Activated naive CD4-positive, alpha-beta T cell treated with anti-CD3 and anti-CD28 coated beads, Interleukin-2, amount 50 U/mL, for 16 hours (primary cell): Measurements from ENCODE around the gene GPC2.
"Not testable (repeated sequence)": the region's sequence is repeated elsewhere in the genome, so short reads cannot be mapped to it uniquely, and the experiment has no call there.

Experiments
- DNase-seq: peaks from one replicate; pipeline ENCODE4 v3.0.0-alpha.2; 2020

GPC2 gene

GRCh38 chr7:100177045-100178001 lies at the start of gene GPC2, which contains the start of gene STAG3:
TSS of gene GPC2 (minus strand) at chr7:100177381. CDS start at chr7:100177199, 182 bp downstream.
TSS of gene STAG3 (plus strand) at chr7:100177918. CDS start at chr7:100180557, 2,639 bp downstream.
- peak; percentile 98 for DNase-seq

- DNase-seq: not testable (repeated sequence)
These were observed 47.7 kb upstream of the GPC2 start for GRCh38 chr7:100224891-100225290.

GRCh38 chr7:100223376-100223927 lies 46.3 kb upstream of the GPC2 start:
- DNase-seq: not testable (repeated sequence)

GRCh38 chr7:100222445-100223132 lies 45.4 kb upstream of the GPC2 start:
- DNase-seq: no peak

GRCh38 chr7:100221767-100222444 lies 44.7 kb upstream of the GPC2 start:
- DNase-seq: peak; percentile 31

- peak; percentile 79 for DNase-seq
These were observed 44.1 kb upstream of the GPC2 start for GRCh38 chr7:100221231-100221718.

GRCh38 chr7:100220586-100221230 lies 43.5 kb upstream of the GPC2 start:
- no peak for DNase-seq

- DNase-seq: peak; percentile 51
These were observed 42.8 kb upstream of the GPC2 start, which contains the start of gene PVRIG for GRCh38 chr7:100219801-100220585. TSS of gene PVRIG (plus strand) at chr7:100219949. CDS start at chr7:100219971, 22 bp downstream.

GRCh38 chr7:100219271-100219737 lies 42.1 kb upstream of the GPC2 start:
- peak; percentile 51 for DNase-seq

GRCh38 chr7:100217934-100218333 lies 40.8 kb upstream of the GPC2 start:
- peak; percentile 82 for DNase-seq

GRCh38 chr7:100215895-100216294 lies 38.7 kb upstream of the GPC2 start:
- DNase-seq: no peak

- not testable (repeated sequence) for DNase-seq
These were observed 37.2 kb upstream of the GPC2 start for GRCh38 chr7:100214356-100214755.

GRCh38 chr7:100213672-100214071 lies 36.5 kb upstream of the GPC2 start:
- DNase-seq: no peak

GRCh38 chr7:100212631-100213286 lies 35.6 kb upstream of the GPC2 start:
- DNase-seq: no peak

GRCh38 chr7:100211342-100211780 lies 34.2 kb upstream of the GPC2 start:
- DNase-seq: peak; percentile 19

GRCh38 chr7:100210805-100211204 lies 33.6 kb upstream of the GPC2 start:
- DNase-seq: no peak

GRCh38 chr7:100209493-100209892 lies 32.3 kb upstream of the GPC2 start:
- DNase-seq: no peak

GRCh38 chr7:100208911-100209408 lies 31.8 kb upstream of the GPC2 start:
- peak; percentile 29 for DNase-seq

GRCh38 chr7:100204454-100204853 lies 27.3 kb upstream of the GPC2 start:
- DNase-seq: no peak

GRCh38 chr7:100200693-100201092 lies 23.5 kb upstream of the GPC2 start:
- no peak for DNase-seq
